Muscle of leg (tissue), 11 donors: ENCODE data around the gene LAMP5. TPM values are rescaled to one million over a fixed set of nuclear protein-coding genes. Genes with fewer than 3 reads are reported as not detected.

ENCODE experiments used
- DNase-seq: peaks from one replicate; pipeline ENCODE4 v3.0.0; 2013
- H3K27ac ChIP-seq: one replicate; pipeline ENCODE4 v1.5.1; 2013; ENCODE audit warnings: mild to moderate bottlenecking, low read length, control low read depth
- H3K27me3 ChIP-seq: one replicate; pipeline ENCODE4 v1.6.1; 2013; ENCODE audit warnings: low read length; ENCODE audit not compliant: control insufficient read depth, insufficient read depth
- H3K36me3 ChIP-seq: one replicate; pipeline ENCODE4 v1.6.1; 2013; ENCODE audit warnings: low read length; ENCODE audit not compliant: control insufficient read depth, insufficient read depth
- H3K4me1 ChIP-seq: one replicate; pipeline ENCODE4 v1.6.1; 2013; ENCODE audit warnings: low read length; ENCODE audit not compliant: control insufficient read depth, insufficient read depth
- H3K4me3 ChIP-seq: one replicate; pipeline ENCODE4 v1.5.1; 2013; ENCODE audit warnings: low read length, control low read depth
- H3K9me3 ChIP-seq: replicated peaks from 2 replicates; pipeline ENCODE4 v1.6.1; 2013; ENCODE audit warnings: low read depth, low read length; ENCODE audit not compliant: control insufficient read depth
- WGBS: methylation state at CpG from one replicate; pipeline ENCODE4 v1.1.5; 2013; ENCODE audit warnings: missing lambda C conversion rate; ENCODE audit not compliant: insufficient coverage; 5-methylcytosine and 5-hydroxymethylcytosine counted together
- polyA plus RNA-seq, 8 donors: library from polyadenylated mRNA; unstranded; fragments of 120-200 nt; gene quantifications; one replicate each; pipeline versions ENCODE4 v1.2.1 to v1.2.3, GENCODE V29; 2013; ENCODE audit warnings: inconsistent platforms in 1 of 8, low replicate concordance in 1 of 8; ENCODE audit not compliant: insufficient read length in 8 of 8, insufficient read depth in 1 of 8
- total RNA-seq: library from RNA; stranded (reverse); fragments of 120-200 nt; gene quantifications from one replicate; pipeline ENCODE4 v1.2.4, GENCODE V29; 2013

LAMP5 gene
- total and polyA plus RNA-seq, 9 donors, result 0.19 to 1.4 (median 0.49) TPM

DNA sequence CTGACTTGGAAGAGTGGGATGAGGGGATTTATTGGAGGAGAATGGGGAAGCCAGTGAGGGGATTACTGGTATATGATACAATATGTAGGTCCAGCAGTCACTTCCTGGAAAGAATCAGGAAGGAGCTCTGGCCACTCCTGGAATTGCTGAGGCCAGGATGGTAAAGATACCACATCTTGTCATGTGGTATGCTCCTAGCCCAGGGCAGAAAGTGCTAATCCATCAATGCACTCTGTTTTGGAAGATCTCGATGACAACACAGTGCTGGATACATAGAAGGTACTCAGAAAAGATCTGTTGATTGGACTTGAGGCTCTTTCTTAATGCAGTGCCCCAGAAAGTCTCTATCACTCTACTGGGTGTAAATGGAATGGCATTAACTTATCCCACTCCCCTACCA is 52.6 kb downstream of the LAMP5 start:
- no peak for DNase-seq
- Histone ChIP-seq H3K36me3 (no peaks in the 10 kb centered on the region), H3K9me3 (no peaks in the 10 kb centered on the region), H3K27ac (no peak overlapping the region), H3K27me3 (peaks cover 2% of the 10 kb centered on the region), H3K4me1 (no peaks in the 10 kb centered on the region), H3K4me3 (no peak overlapping the region)
- WGBS, result no CpG with 5 or more reads among the region's 1 CpG

DNA sequence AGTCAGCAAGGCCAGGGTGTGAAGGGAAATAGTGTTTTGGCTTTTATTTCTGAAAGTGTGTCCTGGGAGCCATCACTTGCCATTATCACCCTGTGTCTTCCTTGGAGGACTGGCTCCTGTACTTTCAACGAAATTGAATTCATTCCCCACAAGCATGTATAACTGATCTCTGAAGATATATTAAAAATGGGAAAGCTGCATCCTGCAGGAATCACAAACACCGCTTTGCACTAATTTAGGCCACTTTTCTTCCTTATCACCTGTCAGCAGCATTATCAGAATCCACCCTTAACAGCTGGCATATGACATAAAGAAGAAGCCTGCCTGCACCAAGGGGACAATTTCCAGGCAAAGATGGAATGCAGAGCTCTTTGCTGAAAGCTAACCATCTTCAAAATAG is 56.2 kb downstream of the LAMP5 start:
- Histone ChIP-seq H3K36me3 (no peaks in the 10 kb centered on the region), H3K27ac (no peak overlapping the region), H3K27me3 (peaks cover 8% of the 10 kb centered on the region), H3K4me3 (no peak overlapping the region), H3K4me1 (no peaks in the 10 kb centered on the region), H3K9me3 (no peaks in the 10 kb centered on the region)
- no peak for DNase-seq
- 86% methylated on average over 1 of the region's 2 CpGs for WGBS

DNA sequence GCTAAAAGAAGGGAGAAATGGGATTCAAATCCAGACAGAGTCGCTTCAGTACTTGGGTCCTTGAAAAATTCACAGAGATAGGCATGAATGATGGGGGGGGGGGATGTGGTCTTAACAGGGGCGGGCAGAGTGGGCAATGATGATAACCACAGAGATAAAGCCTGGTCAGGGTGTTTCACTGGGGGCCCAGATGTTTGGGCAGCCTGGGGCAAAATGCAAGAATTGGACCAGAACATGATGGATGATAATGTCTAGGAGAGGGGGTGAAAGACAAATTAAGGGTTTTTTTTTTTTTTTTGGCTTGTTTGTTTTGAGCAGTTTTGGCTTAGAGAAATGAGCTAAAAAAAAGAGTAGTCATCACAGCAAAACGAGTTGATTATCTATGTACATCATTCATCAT is 57.4 kb downstream of the LAMP5 start:
- Histone ChIP-seq H3K27me3 (peaks cover 8% of the 10 kb centered on the region), H3K4me3 (no peak overlapping the region), H3K27ac (no peak overlapping the region), H3K36me3 (no peaks in the 10 kb centered on the region), H3K4me1 (no peaks in the 10 kb centered on the region), H3K9me3 (no peaks in the 10 kb centered on the region)
- WGBS, result 89% methylated on average over 2 of the region's 3 CpGs
- DNase-seq, result no peak

DNA sequence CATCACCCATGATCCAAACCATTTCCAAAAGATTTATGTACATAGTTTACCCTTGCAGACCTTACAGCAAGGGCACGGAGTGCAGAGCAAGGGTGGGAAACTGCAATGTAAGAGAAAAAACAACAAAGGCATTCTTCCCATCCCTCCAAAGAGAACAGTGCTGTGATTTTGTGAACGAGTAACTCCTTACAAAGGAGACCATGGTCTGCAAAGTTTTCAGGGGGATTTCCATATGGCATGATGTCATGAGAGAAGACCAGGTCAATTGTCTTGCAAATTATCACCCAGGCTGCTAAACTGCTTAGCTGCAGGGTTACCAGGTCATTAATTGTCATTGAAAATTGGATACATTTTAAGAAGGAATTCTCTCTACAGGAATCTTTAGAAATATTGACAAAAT is 58.3 kb downstream of the LAMP5 start:
- no peak overlapping the region for H3K4me3 ChIP-seq
- H3K27me3 ChIP-seq, result peaks cover 8% of the 10 kb centered on the region
- no CpG with 5 or more reads among the region's 2 CpGs for WGBS
- no peak overlapping the region for H3K27ac ChIP-seq
- DNase-seq, result no peak
- H3K36me3 ChIP-seq, result no peaks in the 10 kb centered on the region
- H3K9me3 ChIP-seq, result no peaks in the 10 kb centered on the region
- H3K4me1 ChIP-seq, result no peaks in the 10 kb centered on the region

DNA sequence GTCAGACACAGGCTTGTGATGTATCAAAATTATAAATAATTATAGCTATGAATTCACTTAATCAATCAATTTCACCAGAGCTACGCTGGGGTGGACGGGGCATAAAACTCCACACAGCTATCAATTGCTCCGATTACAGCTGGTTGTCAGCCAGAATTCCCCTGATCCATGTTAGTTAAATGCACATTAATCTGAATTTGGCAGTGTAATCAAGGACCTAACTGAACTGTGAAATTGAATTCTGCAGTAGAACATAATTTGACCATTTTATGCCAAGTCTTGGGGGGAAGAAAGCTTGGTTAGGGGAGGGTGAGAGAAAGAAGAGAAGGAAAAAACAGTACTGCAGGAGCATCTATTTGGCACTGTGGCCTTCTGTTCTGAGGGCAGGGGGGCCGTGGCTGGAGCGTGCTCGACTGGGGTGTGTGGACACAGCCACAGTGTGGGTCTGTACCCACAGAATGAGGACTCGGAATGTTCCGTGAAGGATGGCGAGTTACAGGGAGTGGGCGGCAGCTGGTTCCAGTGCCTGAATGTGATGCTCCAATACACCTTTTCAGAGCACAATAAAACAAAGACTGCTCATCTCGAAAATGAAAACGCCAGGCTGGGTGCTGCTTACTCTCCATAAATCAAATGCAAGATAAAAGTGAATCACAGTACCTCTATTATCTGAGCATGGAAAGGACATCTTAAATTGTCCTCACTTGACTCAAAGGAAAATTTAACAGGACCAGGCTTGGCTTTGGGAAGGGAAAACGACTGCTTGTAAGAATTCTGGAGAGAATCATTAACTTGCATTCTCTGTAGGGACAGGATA is 59.2 kb downstream of the LAMP5 start:
- 33% methylated on average over 5 of the region's 13 CpGs for WGBS
- H3K27ac ChIP-seq, result no peak overlapping the region
- peak; percentile 1 for DNase-seq
- H3K27me3 ChIP-seq, result peaks cover 8% of the 10 kb centered on the region
- no peaks in the 10 kb centered on the region for H3K9me3 ChIP-seq
- no peak overlapping the region for H3K4me3 ChIP-seq
- no peaks in the 10 kb centered on the region for H3K4me1 ChIP-seq
- no peaks in the 10 kb centered on the region for H3K36me3 ChIP-seq

DNA sequence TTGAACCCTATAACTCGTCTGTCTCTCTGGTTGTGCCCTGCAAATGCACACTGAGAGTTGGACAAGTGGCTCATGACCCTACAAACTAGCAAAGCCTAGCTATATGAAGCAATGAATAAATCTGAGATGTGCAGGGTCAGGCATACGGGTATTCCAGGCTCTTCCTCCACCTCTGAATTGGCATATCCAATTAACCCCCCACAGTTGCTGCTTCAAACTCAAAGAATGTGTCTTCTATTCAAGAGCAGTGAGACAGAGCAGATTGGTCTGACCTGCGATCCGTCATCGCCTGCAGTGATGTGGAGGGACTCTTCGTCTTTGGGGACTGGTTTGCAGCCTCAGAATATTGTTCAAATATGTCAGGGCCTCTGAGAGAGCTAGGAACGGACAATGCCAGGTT is 59.8 kb downstream of the LAMP5 start:
- DNase-seq, result no peak
- Histone ChIP-seq H3K4me3 (no peak overlapping the region), H3K27me3 (peaks cover 8% of the 10 kb centered on the region), H3K9me3 (no peaks in the 10 kb centered on the region), H3K4me1 (no peaks in the 10 kb centered on the region), H3K27ac (no peak overlapping the region), H3K36me3 (no peaks in the 10 kb centered on the region)
- 75% methylated on average over 4 of the region's 7 CpGs for WGBS

DNA sequence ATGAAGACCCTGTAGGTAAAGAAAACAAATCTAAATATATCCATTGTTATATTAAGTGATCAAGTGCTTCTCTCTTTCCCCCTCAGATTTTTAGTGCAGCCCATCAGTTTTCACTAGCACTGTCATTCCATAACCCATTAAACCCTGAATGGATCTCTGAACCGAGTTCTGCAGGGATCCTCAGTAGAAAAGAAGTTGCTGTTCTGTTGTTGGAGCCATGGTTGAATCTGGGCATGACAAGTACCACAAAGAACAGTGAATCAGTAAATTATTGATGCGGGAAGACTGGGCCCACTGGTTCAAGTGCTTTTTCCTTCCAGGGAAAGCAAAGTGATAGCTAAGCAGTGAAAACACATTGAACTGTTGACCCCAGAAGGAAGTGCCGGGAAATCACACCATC is 60.4 kb downstream of the LAMP5 start:
- no peaks in the 10 kb centered on the region for H3K4me1 ChIP-seq
- H3K36me3 ChIP-seq, result no peaks in the 10 kb centered on the region
- H3K27ac ChIP-seq, result no peak overlapping the region
- no peak for DNase-seq
- no peak overlapping the region for H3K4me3 ChIP-seq
- H3K27me3 ChIP-seq, result peaks cover 8% of the 10 kb centered on the region
- no peaks in the 10 kb centered on the region for H3K9me3 ChIP-seq
- no CpG with 5 or more reads among the region's 3 CpGs for WGBS

DNA sequence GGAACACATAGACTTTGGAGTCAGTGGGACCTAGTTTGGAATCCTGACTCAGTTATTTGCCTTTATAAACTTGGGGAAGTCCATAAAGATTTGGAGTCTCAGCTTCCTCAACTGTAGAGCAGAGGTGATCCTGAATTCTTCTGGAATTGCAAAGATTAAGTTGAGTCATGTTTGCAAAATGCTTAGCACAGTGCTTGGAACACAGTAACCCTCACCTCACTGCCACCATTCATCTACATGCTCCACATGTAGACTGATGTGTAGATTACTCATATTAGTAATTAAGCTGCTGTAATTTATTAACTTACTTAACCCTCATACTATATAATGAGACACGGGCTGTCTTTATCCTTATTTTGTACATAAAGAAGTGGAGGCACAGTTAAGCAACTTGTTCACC is 61.4 kb downstream of the LAMP5 start:
- no peaks in the 10 kb centered on the region for H3K9me3 ChIP-seq
- H3K27ac ChIP-seq, result no peak overlapping the region
- H3K27me3 ChIP-seq, result peaks cover 8% of the 10 kb centered on the region
- H3K36me3 ChIP-seq, result no peaks in the 10 kb centered on the region
- no peak for DNase-seq
- no peaks in the 10 kb centered on the region for H3K4me1 ChIP-seq
- WGBS, result no CpG with 5 or more reads among the region's 1 CpG
- no peak overlapping the region for H3K4me3 ChIP-seq

DNA sequence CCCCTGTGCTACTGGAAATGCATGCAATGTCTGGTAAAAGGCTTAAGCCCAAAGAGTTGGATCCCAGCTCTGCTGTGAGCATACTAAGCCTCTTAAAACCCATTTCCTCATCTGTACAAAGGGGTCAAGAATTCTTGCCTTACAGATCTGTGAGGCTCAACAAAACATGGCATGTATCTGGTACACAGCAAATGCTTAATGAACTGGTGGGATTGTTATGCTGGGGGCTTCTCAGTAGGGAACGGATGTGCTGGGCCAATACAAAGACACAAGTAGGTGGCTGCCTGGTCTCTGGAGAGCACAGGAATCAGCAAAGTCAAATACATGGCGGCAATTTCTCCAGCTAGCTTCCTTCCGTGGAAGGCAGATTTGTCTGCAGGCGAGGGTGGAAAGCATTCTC is 62.3 kb downstream of the LAMP5 start:
- 63% methylated on average over 1 of the region's 4 CpGs for WGBS

DNA sequence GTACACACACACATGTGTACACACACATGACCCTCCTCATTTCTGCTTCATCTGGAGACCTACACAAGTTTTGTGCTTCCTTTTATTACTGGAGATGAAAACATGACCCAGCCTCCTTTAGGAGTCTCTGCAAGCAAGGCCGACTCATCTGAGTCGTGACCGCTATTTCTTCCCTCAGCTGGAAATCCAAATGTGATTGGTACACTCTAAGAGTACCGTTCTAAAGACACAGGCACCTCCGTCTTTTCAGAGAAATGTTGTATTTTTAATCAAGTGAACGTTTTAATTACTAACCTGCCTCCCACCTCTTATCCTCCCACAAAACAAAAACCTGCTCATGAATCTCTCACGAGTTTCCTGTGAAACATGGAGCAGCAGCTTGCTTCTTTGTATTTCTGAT is 63.0 kb downstream of the LAMP5 start:
- Histone ChIP-seq H3K36me3 (no peaks in the 10 kb centered on the region), H3K9me3 (no peaks in the 10 kb centered on the region), H3K27ac (no peak overlapping the region), H3K4me1 (no peaks in the 10 kb centered on the region), H3K4me3 (no peak overlapping the region), H3K27me3 (peaks cover 6% of the 10 kb centered on the region)
- DNase-seq, result no peak
- WGBS, result 90% methylated on average over 3 of the region's 7 CpGs

More for the DNA sequence above, 62.3 kb downstream of the LAMP5 start:
- Histone ChIP-seq H3K36me3 (no peaks in the 10 kb centered on the region), H3K27me3 (peaks cover 6% of the 10 kb centered on the region), H3K4me1 (no peaks in the 10 kb centered on the region), H3K9me3 (no peaks in the 10 kb centered on the region), H3K4me3 (no peak overlapping the region), H3K27ac (no peak overlapping the region)
- no peak for DNase-seq

DNA sequence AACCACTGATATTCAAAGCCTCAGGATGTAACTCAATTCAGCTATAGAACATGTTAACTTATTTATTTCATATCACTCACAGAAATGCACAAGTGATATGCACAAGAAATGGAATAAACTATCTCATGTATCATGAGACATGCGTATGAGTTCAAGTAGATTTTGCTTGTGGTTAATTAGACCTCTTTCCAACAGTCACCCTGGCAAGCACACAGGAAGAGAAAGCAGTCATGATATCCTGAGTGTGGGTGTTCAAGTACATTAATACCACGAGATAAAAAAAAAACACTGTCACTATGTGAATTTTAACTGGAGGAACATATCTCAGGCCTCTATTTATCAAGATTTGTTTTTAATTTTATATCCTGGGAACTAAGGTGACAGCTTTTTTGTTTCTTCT is 64.2 kb downstream of the LAMP5 start:
- Histone ChIP-seq H3K4me1 (no peaks in the 10 kb centered on the region), H3K36me3 (no peaks in the 10 kb centered on the region), H3K4me3 (no peak overlapping the region), H3K27me3 (peaks cover 5% of the 10 kb centered on the region), H3K27ac (no peak overlapping the region), H3K9me3 (no peaks in the 10 kb centered on the region)
- no CpG with 5 or more reads among the region's 2 CpGs for WGBS
- DNase-seq, result no peak
